Embryonic facial prominence (tissue), 1 donor: Measurements from ENCODE around the gene POLH.
A peak's percentile ranks its signal among the peaks of the same experiment; 100 is the strongest.
"Not testable (repeated sequence)": the region's sequence is repeated elsewhere in the genome, so short reads cannot be mapped to it uniquely, and the experiment has no call there.

Experiments used
- DNase-seq: peaks from one replicate; pipeline ENCODE4 v3.0.0-alpha.2; 2016; ENCODE audit errors: extremely low spot score

POLH gene

DNA sequence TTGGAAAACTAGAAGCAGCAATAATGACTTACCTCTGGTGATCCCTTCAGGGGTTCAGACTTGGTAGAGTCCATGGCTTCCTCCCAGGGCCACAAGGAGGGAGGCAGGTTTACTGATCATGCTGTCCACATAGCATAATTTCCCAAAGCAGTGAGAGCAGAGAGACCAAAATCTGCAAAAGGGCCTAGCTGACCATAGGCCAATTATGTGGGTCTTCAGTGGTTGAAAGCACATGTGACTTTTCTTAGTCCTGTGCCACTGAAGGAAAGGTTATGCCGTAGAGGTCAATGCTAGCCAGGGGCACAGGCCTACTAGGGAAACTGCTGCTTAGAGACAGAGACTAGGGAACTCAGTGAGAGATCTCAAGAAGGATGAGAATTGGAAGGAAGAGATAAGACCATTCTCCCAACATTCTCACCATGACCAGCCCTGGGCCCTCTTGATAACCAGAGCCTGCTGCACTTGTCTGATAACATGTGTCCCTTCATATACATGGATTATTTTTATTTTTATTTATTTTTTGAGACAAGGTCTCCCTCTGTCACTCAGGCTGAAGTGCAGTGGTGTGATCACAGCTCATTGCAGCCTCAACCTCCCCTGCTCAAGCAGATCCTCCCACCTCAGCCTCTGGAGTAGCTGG is 55.1 kb downstream of the POLH start:
- DNase-seq = no peak

DNA sequence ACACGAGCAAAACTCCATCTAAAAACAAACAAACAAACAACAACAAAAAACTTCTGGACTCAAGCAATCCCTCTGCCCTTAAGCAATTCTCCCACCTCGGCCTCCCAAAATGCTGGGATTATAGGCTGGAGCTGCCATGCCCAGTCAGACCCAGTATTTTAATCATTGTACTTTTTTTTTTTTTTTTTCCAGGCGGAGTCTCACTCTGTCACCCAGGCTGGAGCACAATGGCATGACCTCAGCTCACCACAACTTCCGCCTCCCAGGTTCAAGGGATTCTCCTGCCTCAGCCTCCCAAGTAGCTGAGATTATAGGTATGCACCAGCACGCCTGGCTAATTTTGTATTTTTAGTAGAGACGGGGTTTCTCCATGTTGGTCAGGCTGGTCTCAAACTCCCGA is 57.0 kb downstream of the POLH start:
- DNase-seq = not testable (repeated sequence)

DNA sequence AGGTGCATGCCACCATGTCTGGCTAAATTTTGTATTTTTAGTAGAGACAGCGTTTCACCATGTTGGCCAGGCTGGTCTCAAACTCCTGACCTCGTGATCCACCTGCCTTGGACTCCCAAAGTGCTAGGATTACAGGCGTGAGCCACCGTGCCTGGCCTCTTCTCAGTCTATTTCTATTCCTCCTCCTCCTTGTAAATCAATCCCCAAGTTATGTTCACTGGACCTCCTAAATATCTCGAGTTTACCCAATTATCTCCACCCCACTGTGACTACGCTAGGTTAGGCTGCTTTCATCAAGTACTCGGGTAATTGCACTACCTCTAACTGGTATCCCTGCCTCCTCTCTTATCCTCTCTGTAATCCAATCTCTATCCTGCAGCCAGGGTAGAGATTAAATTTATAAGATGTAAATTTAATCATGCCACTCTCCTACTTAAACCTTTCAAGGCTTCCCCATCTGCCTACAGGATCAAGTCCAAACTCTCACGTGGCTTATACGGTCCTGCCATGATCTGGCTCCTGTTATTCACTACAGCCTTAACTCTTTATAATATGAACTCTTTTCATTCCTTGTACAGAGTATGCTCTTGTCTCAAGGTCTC is 58.8 kb downstream of the POLH start:
- no peak for DNase-seq

DNA sequence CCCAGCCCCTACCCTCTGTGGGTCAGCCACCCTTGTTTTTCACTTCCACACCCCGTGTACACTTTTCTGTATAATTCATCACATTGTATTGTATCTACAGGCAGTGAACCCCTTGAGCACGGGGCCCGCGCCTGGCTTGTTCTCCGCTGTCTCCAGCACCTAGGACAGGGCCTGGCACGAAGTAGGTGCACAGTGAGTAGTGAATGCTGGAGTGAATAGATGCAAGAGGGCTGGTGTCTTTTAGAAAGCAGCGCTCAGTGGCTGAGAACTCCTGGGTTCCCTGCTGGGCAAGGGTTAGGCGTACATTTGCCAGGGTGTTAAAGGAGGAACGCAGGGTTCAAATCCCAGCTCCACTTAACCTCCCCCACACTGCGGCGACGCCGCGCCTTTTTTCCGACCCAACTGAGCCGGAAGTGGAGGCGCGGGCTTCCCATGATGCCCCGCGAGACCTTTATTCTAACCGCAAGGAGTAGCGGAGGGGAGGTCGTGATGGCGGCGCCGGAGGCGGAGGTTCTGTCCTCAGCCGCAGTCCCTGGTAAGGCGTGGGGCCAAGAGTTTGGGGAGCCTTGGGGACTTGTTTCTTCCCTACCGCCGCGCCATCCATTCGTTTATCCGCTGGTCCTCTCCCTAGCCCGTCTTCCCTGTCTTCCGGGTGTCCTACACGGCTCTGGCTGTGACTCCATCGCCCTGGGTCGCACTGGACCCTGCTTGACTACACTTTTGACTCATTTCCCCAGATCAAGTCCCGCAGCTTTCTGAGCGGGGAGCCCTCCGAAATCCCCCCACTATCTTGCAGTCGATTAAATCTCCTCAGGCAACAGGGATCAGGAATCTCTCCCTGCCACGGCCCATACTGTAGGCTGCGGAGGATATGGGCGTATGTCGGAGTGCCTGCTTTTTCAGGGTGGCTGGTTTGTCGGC is 59.7 kb downstream of the POLH start, which contains the start of gene MAD2L1BP:
MAD2L1BP (plus strand) TSS at position 454 of the 921 bp plus-strand sequence; CDS start at position 490, 36 bp downstream.
- DNase-seq = peak; percentile 70

DNA sequence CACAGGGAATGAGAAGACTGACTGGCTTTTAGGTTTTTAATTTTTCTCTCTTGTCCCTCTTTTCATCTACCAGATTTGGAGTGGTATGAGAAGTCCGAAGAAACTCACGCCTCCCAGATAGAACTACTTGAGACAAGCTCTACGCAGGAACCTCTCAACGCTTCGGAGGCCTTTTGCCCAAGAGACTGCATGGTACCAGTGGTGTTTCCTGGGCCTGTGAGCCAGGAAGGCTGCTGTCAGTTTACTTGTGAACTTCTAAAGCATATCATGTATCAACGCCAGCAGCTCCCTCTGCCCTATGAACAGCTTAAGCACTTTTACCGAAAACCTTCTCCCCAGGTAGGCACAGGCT is 60.3 kb downstream of the POLH start:
- DNase-seq = no peak

DNA sequence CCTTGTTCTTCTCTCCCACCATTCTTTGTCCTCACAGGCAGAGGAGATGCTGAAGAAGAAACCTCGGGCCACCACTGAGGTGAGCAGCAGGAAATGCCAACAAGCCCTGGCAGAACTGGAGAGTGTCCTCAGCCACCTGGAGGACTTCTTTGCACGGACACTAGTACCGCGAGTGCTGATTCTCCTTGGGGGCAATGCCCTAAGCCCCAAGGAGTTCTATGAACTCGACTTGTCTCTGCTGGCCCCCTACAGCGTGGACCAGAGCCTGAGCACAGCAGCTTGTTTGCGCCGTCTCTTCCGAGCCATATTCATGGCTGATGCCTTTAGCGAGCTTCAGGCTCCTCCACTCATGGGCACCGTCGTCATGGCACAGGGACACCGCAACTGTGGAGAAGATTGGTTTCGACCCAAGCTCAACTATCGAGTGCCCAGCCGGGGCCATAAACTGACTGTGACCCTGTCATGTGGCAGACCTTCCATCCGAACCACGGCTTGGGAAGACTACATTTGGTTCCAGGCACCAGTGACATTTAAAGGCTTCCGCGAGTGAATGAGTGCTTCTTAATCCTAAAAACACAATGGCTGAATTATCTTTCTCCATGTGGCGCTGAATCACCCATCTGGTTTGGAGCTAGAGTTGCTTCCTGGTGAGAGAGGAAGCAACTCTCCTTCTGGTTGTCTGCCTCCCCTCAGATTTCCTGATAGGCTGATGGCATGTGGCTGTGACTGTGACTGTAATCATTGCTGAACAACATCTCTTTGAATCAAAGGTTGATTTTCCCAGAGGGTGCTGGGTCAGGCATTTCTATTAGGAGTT is 64.2 kb downstream of the POLH start:
- no peak for DNase-seq

DNA sequence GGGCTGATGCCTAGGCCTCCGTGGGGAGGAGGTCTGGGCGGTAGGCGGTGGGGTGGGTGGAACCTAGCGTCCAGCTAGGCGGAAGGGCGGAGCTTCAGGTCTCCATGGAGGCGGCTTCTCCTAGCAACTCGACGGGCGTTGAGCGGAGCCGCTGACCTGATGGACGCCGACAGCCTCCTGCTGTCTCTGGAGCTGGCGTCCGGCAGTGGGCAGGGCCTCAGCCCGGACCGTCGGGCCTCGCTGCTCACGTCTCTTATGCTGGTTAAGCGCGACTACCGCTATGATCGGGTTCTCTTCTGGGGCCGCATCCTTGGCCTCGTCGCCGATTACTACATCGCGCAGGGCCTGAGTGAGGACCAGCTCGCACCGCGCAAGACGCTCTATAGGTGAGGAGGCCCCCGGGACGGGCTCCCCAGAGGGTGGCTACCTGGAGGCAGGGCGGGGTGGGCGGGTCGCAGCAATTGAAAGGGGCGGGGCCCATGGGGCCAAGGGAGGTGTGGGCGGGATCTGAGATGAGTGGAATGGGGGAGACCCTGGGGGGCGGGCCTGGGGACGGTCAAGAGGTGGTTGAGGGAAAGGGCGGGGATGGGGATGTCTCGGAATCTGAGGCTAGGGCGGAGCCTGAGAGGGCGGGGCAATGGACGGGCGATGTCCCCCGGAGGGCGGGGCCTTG is 69.1 kb downstream of the POLH start, which contains the start of gene RSPH9:
RSPH9 (plus strand) TSS at position 97 of the 673 bp plus-strand sequence; CDS start at position 160, 63 bp downstream.
- DNase-seq = peak; percentile 52

DNA sequence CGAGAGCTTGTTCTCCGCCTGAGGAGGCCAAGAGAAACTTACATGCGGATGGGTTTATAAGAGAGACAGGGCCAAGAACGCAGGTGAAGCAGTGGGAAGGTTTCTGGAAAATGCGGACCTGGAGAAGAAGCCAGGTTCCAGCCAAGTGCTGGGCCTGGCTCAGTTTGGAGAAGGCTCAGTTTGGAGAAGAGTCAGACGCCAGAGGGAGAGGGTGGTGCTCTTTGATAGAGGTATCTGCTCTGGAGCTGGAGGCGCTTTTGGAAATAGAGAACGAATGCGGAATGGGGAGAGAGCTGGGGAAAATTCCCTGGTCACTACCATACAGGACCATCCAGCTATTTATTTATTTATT is 69.6 kb downstream of the POLH start:
- no peak for DNase-seq

DNA sequence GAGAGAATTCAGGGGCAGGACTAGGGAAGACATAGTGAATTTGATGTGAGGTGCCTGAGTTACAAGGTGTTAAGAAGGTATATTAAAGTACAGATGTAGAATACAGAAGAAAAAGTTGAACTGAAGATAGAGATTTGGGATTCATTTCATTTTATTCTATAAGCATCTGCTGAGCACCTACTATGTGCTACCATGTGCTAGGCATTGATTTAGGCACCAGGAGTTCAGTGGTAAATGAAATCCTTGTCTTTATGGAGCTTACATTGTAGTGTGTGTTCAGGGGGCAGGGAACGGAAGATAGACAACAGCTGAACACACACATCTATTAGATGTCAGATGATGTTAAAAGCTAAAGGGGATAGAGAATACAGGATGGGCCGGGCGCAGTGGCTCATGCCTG is 71.6 kb downstream of the POLH start:
- DNase-seq = no peak

DNA sequence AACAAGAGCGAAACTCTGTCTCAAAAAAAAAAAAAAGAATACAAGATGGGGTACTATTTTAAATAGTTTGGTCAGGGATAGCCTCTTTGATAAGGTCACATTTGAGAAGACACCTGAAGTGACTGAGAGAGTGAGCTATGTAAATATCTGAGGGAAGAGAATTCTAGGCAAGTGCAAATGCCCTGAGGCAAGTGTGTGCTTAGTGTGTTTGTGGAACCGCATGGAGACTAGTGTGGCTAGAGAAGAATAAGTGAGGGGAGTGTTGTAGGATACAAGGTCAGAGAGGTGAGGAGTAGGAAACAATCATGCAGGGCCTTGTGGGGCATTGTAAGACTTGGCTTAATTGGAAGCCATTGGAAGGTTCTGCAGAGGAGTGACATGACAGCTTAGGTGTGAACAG is 72.3 kb downstream of the POLH start:
- no peak for DNase-seq

DNA sequence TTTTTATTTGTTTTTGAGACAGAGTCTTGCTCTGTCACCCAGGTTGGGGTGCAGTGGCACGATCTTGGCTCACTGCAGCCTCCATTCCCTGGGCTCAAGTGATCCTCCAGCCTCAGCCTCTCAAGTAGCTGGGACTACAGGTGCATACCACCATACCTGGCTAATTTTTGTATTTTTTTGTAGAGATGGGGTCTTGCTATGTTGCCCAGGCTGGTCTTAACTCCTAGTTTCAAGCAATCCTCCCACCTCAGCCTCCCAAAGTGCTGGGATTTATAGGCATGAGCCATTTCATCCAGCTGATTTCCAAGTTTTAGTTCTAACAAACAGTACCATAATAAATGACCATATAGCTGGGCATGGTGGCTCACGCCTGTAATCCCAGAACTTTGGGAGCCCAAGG is 76.8 kb downstream of the POLH start:
- DNase-seq = not testable (repeated sequence)

DNA sequence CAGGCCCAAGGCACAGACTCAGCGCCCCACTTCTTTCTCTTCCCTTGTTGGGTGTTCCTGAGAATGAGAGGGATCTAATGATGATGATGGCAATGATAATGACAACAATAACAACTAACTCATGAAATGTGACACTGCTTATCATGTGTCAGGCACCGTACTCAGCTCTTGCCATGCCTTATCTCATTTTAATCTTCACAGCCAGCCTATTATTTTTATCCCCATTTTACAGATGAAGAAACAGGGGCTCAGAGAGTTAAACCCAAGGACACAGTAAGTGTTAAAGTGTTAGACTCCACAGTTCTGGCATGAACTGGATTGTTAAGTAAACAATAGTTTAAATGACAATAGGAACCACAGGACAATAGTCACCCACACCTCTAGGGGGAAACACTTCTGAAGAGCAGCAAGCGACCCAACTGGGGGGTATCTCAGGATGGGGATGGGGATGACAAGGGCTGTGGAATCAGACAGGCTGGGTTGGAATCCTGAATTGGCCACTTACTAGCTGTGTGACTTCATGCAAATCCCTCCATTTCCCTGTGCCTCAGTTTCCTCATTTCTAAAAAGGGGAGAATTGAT is 81.3 kb downstream of the POLH start:
- DNase-seq = no peak

DNA sequence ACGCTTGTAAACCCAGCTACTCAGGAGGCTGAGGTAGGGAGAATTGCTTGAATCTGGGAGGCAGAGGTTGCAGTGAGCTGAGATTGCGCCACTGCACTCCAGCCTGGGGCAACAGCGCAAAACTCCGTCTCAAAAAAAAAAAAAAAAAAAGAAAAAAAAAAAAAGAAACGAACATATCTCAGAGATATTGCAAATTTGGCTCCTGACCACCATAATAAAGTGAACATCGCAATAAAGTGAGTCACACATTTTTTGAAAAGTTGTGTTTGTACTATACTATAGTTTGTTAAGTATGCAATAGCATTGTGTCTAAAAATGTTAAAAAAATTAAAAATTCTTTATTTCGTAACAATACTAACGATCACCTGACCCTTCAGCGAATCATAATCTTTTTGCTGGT is 82.2 kb downstream of the POLH start:
- DNase-seq = no peak

DNA sequence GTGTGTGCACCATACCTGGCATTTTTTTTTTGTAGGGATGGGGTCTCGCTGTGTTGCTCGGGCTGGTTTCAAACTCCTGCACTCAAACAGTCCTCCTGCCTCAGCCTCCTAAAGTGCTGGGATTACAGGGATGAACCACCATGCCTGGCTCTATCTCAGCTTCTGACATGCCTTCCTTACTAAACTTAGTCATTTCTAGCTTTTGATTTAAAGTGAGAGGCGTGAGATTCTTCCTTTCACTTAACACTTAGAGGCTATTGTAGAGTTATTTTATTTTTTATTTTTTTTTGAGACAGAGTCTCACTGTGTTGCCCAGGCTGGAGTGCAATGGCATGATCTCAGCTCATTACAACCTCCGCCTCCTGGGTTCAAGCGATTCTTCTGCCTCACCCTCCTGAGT is 87.0 kb downstream of the POLH start:
- not testable (repeated sequence) for DNase-seq
